HEK293T (cell line): ENCODE results near the gene DRC1.

ENCODE experiments used
- CTCF ChIA-PET: fragments of 350-600 bp; formaldehyde crosslinking; extraction: SDS; loops from one replicate; lab custom pipeline; 2021; ENCODE audit warnings: antibody characterized with exemption, inconsistent platforms; lab: Yijun Ruan, JAX
- POLR2A ChIA-PET: fragments of 350-600 bp; formaldehyde crosslinking; extraction: SDS; loops from one replicate; lab custom pipeline; 2020; ENCODE audit warnings: antibody characterized with exemption, inconsistent platforms; lab: Yijun Ruan, JAX
- DNase-seq: peaks from one replicate; pipeline ENCODE4 v3.0.0; 2012; ENCODE audit warnings: mixed read lengths; ENCODE audit errors: extremely low spot score
- ARNT ChIP-seq: fragments of 450-650 bp; IDR thresholded peaks from 2 replicates; pipeline ENCODE4 v1.6.1; 2017; ENCODE audit warnings: mild to moderate bottlenecking
- BHLHE40 ChIP-seq: fragments of 450-650 bp; IDR thresholded peaks from 2 replicates; pipeline ENCODE4 v1.6.1; 2016; ENCODE audit warnings: mild to moderate bottlenecking, moderate library complexity, borderline replicate concordance
- CTBP1 ChIP-seq: fragments of 450-650 bp; IDR thresholded peaks from 2 replicates; pipeline ENCODE4 v1.6.1; 2016; ENCODE audit warnings: borderline replicate concordance
- ELF4 ChIP-seq: fragments of 450-650 bp; IDR thresholded peaks from 2 replicates; pipeline ENCODE4 v1.6.1; 2017; ENCODE audit warnings: antibody characterized with exemption
- FOXA1 ChIP-seq: fragments of 450-650 bp; IDR thresholded peaks from 2 replicates; pipeline ENCODE4 v1.6.1; 2016; ENCODE audit warnings: mild to moderate bottlenecking
- FOXK2 ChIP-seq: fragments of 450-650 bp; IDR thresholded peaks from 2 replicates; pipeline ENCODE4 v1.6.1; 2016; ENCODE audit warnings: mild to moderate bottlenecking
- FOXM1 ChIP-seq: fragments of 450-650 bp; IDR thresholded peaks from 2 replicates; pipeline ENCODE4 v1.6.1; 2017; ENCODE audit warnings: mild to moderate bottlenecking, borderline replicate concordance
- HDGF ChIP-seq: fragments of 450-650 bp; IDR thresholded peaks from 2 replicates; pipeline ENCODE4 v1.6.1; 2017; ENCODE audit warnings: antibody characterized with exemption, borderline replicate concordance
- L3MBTL2 ChIP-seq: fragments of 450-650 bp; conservative IDR thresholded peaks from 2 replicates; pipeline ENCODE4 v1.6.1; 2016; ENCODE audit warnings: mild to moderate bottlenecking
- LEF1 ChIP-seq: fragments of 450-650 bp; IDR thresholded peaks from 2 replicates; pipeline ENCODE4 v1.6.1; 2017; ENCODE audit warnings: mild to moderate bottlenecking, borderline replicate concordance
- NFRKB ChIP-seq: fragments of 450-650 bp; IDR thresholded peaks from 2 replicates; pipeline ENCODE4 v1.6.1; 2016; ENCODE audit warnings: mild to moderate bottlenecking, moderate library complexity
- SP1 ChIP-seq: fragments of 450-650 bp; IDR thresholded peaks from 2 replicates; pipeline ENCODE4 v1.6.1; 2017
- SUZ12 ChIP-seq: fragments of 450-650 bp; IDR thresholded peaks from 2 replicates; pipeline ENCODE4 v1.6.1; 2016; ENCODE audit warnings: mild to moderate bottlenecking
- TARDBP ChIP-seq: fragments of 450-650 bp; IDR thresholded peaks from 2 replicates; pipeline ENCODE4 v1.6.1; 2016
- ZNF384 ChIP-seq: fragments of 450-650 bp; IDR thresholded peaks from 2 replicates; pipeline ENCODE4 v1.6.1; 2016
- TF ChIP-seq, protein P1 (sequence below): fragments of 450-650 bp; IDR thresholded peaks from 2 replicates; pipeline ENCODE4 v1.6.1; 2016

DRC1 gene

DNA sequence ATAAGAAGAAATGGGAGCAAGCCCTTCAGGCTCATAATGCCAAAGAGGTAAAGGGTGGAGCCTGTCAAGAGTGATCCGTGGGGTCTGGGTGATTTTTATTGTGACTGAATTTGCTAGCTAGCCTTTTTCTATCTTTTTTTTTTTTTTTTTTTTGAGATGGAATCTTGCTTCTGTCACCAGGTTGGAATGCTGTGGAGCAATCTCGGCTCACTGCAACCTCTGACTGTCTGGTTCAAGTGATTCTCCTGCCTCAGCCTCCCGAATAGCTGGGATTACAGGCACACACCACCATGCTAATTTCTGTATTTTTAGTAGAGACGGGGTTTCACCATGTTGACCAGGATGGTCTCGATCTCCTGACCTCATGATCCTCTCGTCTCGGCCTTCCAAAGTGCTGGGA lies 29.1 kb downstream of the DRC1 start:
- no peak for DNase-seq
- no peak for TF ChIP-seq CTBP1
- TF ChIP-seq FOXA1, result no peak
- no peak for TF ChIP-seq SUZ12
- no peak for TF ChIP-seq L3MBTL2
- TF ChIP-seq NFRKB, result no peak
- TF ChIP-seq ARNT, result no peak
- no peak for TF ChIP-seq BHLHE40
- TF ChIP-seq, protein P1, sequence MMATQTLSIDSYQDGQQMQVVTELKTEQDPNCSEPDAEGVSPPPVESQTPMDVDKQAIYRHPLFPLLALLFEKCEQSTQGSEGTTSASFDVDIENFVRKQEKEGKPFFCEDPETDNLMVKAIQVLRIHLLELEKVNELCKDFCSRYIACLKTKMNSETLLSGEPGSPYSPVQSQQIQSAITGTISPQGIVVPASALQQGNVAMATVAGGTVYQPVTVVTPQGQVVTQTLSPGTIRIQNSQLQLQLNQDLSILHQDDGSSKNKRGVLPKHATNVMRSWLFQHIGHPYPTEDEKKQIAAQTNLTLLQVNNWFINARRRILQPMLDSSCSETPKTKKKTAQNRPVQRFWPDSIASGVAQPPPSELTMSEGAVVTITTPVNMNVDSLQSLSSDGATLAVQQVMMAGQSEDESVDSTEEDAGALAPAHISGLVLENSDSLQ, result no peak
- TF ChIP-seq ELF4, result no peak
- no peak for TF ChIP-seq TARDBP
- no peak for TF ChIP-seq FOXM1
- TF ChIP-seq HDGF, result no peak
- POLR2A ChIA-PET, result no interaction called here
- CTCF ChIA-PET, result no interaction called here

GRCh38 chr2:26432363-26432762 lies 30.6 kb downstream of the DRC1 start:
- ChIA-PET CTCF (no interaction called here), POLR2A (no interaction called here)
- no peak for TF ChIP-seq CTBP1
- TF ChIP-seq ELF4, result no peak
- TF ChIP-seq NFRKB, result no peak
- TF ChIP-seq L3MBTL2, result no peak
- TF ChIP-seq SUZ12, result no peak
- DNase-seq, result no peak

DNA sequence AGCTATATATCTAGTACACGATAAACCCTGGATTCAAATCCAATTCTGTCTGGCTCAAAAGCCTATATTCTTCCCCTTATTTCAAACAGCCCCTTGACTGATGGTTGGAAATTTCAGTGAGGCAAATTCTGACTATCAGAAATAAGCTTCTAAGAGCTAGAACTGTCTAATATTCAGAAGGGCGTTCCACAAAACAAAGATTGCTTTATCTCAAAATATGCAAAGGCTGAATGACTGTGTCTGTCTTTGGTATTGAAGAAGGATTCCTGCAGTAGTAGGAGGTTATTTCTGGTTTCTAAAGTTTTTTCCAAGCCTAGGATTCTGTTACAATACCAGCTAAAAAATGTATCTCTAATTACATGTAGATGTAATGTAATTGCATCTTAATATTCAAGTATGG lies 31.1 kb downstream of the DRC1 start:
- no peak for DNase-seq
- CTCF ChIA-PET, result no interaction called here
- TF ChIP-seq SUZ12, result no peak
- POLR2A ChIA-PET, result no interaction called here

DNA sequence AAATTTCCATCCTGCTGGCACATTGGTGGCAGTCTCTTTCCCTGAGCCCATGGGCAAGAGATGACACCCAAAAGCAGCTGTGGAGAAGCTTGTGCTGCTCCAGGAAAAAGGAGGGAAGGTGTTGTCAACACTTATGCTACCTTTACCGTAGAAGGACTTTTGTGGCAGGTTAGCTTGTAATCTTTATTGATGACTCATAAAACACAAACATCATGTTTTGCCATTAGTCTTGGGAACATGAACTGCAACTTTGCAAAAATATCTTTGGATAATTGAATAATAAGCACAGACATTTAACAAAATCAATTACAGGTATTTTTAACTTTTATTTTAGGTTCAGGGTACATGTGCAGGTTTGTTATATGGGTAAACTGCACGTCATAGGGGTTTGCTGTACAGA lies 33.4 kb downstream of the DRC1 start:
- ChIA-PET POLR2A (no interaction called here), CTCF (no interaction called here)
- DNase-seq, result no peak
- TF ChIP-seq SUZ12 (no peak), FOXM1 (no peak), ZNF384 (no peak), FOXK2 (no peak), NFRKB (no peak), SP1 (no peak), LEF1 (no peak), HDGF (no peak), FOXA1 (no peak), BHLHE40 (no peak)

GRCh38 chr2:26438526-26438925 lies 36.8 kb downstream of the DRC1 start:
- CTCF ChIA-PET, result no interaction called here
- TF ChIP-seq ZNF384, result no peak
- no peak for TF ChIP-seq CTBP1
- no peak for TF ChIP-seq HDGF
- no peak for TF ChIP-seq SUZ12
- TF ChIP-seq NFRKB, result no peak
- TF ChIP-seq ARNT, result no peak
- TF ChIP-seq FOXM1, result no peak
- TF ChIP-seq BHLHE40, result no peak
- no peak for TF ChIP-seq FOXA1
- TF ChIP-seq L3MBTL2, result no peak
- POLR2A ChIA-PET, result no interaction called here
- no peak for DNase-seq

- TF ChIP-seq ARNT, result no peak
- TF ChIP-seq ZNF384, result no peak
- TF ChIP-seq SUZ12, result no peak
- TF ChIP-seq NFRKB, result no peak
- TF ChIP-seq L3MBTL2, result no peak
- no peak for TF ChIP-seq LEF1
- no peak for TF ChIP-seq FOXA1
- no peak for TF ChIP-seq CTBP1
- TF ChIP-seq, protein P1, result no peak
- TF ChIP-seq HDGF, result no peak
- no peak for TF ChIP-seq BHLHE40
- TF ChIP-seq FOXK2, result no peak
- TF ChIP-seq TARDBP, result no peak
- no peak for TF ChIP-seq FOXM1
- TF ChIP-seq SP1, result no peak
- no peak for TF ChIP-seq ELF4
- ChIA-PET CTCF (no interaction called here), POLR2A (no interaction called here)
- DNase-seq, result no peak
These were observed 37.2 kb downstream of the DRC1 start for GRCh38 chr2:26438926-26439325.

DNA sequence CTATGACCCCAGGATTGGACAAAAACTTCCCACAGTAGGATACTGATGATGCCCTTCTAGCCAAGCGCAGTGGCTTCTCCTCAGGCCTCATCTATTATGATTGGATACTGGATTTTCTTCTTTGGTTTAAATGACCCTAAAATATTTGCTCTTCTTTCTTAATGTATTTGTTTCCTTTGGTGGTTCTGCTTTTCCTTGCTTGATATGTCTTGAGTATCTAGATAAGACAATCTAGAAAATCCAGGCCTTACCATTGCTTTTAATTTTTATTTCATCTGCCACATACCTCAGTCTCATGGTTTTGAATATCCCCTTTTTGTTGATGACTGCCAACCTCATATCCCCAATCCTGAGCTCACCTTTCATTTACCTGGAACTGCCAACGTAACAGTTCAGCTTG lies 40.6 kb downstream of the DRC1 start:
- CTCF ChIA-PET, result interaction anchor here (0.6 kb wide), 1 partner anchor 1968 kb away, joined by 5 read pairs; no protein-coding TSS in a partner anchor
- POLR2A ChIA-PET, result no interaction called here
- no peak for DNase-seq
- TF ChIP-seq ELF4 (no peak), L3MBTL2 (no peak), SP1 (no peak), LEF1 (no peak)
- TF ChIP-seq, protein P1, result no peak
